ES-I3 (cell line): ENCODE results near the gene DAZAP1.

ENCODE experiments used
- H3K36me3 ChIP-seq: 2 replicates; pipeline ENCODE4 v1.6.1; 2013; ENCODE audit warnings: mild to moderate bottlenecking, low read length, control low read depth, moderate library complexity; ENCODE audit not compliant: insufficient read depth
- H3K4me1 ChIP-seq: 2 replicates; pipeline ENCODE4 v1.6.1; 2013; ENCODE audit warnings: mild to moderate bottlenecking, control low read depth, low read length; ENCODE audit not compliant: insufficient read depth
- H3K9ac ChIP-seq: 2 replicates; pipeline ENCODE4 v1.6.1; 2013; ENCODE audit warnings: low read depth, mild to moderate bottlenecking, low read length, moderate library complexity
- H3K9me3 ChIP-seq: 2 replicates; pipeline ENCODE4 v1.6.1; 2013; ENCODE audit warnings: mild to moderate bottlenecking, low read length, moderate library complexity; ENCODE audit not compliant: control insufficient read depth, insufficient read depth

The DAZAP1 gene

DNA sequence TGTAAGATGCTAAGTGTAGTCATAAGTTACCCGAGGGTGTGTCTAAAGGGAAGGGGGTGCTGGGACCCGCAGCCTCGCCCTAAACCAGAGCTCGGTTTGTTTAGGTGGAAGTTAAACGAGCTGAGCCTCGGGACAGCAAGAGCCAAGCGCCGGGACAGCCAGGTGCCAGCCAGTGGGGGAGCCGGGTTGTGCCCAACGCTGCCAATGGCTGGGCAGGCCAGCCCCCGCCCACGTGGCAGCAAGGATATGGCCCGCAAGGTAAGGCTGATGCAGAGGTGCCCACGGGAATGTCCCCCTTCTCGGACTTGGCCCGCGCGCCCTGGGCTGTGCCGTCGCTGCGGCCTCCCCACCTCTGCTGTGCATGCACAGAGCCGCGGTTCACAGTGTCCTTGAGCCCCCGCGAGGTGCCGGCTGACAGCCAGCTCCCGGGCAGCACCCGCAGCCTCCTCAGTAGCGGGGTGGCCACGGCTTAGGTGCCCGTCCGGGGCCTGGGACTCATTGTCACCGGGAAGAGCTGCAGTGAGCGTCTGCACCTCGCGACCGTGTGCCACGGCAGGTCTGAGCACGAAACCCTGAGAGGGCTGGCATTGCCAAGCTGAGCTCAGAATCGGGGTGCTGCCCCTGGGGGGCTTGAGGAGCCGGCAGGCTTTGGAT lies 21.5 kb downstream of the DAZAP1 start:
- no peaks in the 10 kb centered on the region for H3K4me1 ChIP-seq
- H3K9me3 ChIP-seq = no peaks in the 10 kb centered on the region
- no peak overlapping the region for H3K9ac ChIP-seq
- H3K36me3 ChIP-seq = peaks cover 23% of the 10 kb centered on the region

DNA sequence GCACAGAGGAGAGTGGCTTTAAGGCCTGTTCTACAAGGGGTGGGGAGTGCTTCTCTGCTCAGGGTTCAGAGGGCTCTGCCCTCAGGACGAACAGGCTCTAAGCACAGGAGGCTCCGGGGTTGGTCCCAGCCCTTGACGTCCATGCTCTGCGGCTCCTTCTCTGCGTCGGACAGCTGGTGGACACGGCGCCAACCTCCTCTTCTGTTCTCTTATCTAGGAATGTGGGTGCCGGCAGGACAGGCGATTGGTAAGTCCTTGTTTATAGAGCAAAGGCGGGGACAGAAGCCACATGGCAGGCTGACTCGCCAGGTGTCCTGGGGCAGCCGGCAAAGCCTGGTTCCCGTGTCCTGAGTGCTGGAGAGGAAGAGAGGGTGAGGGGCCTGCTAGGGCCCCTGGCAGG lies 22.4 kb downstream of the DAZAP1 start:
- Histone ChIP-seq H3K36me3 (peaks cover 26% of the 10 kb centered on the region), H3K9me3 (no peaks in the 10 kb centered on the region), H3K9ac (no peak overlapping the region), H3K4me1 (no peaks in the 10 kb centered on the region)

- Histone ChIP-seq H3K36me3 (peaks cover 26% of the 10 kb centered on the region), H3K4me1 (no peaks in the 10 kb centered on the region), H3K9me3 (no peaks in the 10 kb centered on the region), H3K9ac (no peak overlapping the region)
Observed at GRCh38 chr19:1430246-1430645, 22.9 kb downstream of the DAZAP1 start.

GRCh38 chr19:1431759-1432506 lies 24.5 kb downstream of the DAZAP1 start:
- Histone ChIP-seq H3K9me3 (no peaks in the 10 kb centered on the region), H3K9ac (no peak overlapping the region), H3K4me1 (no peaks in the 10 kb centered on the region), H3K36me3 (peaks cover 11% of the 10 kb centered on the region)

GRCh38 chr19:1432507-1432887 lies 25.1 kb downstream of the DAZAP1 start:
- no peaks in the 10 kb centered on the region for H3K4me1 ChIP-seq
- no peak overlapping the region for H3K9ac ChIP-seq
- H3K9me3 ChIP-seq = no peaks in the 10 kb centered on the region
- H3K36me3 ChIP-seq = peaks cover 11% of the 10 kb centered on the region

- Histone ChIP-seq H3K9me3 (no peaks in the 10 kb centered on the region), H3K36me3 (peaks cover 11% of the 10 kb centered on the region), H3K4me1 (no peaks in the 10 kb centered on the region), H3K9ac (no peak overlapping the region)
Observed at GRCh38 chr19:1433119-1434039, 26.0 kb downstream of the DAZAP1 start.

GRCh38 chr19:1434040-1434366 lies 26.6 kb downstream of the DAZAP1 start:
- peaks cover 11% of the 10 kb centered on the region for H3K36me3 ChIP-seq
- no peaks in the 10 kb centered on the region for H3K9me3 ChIP-seq
- H3K4me1 ChIP-seq = no peaks in the 10 kb centered on the region
- H3K9ac ChIP-seq = no peak overlapping the region

DNA sequence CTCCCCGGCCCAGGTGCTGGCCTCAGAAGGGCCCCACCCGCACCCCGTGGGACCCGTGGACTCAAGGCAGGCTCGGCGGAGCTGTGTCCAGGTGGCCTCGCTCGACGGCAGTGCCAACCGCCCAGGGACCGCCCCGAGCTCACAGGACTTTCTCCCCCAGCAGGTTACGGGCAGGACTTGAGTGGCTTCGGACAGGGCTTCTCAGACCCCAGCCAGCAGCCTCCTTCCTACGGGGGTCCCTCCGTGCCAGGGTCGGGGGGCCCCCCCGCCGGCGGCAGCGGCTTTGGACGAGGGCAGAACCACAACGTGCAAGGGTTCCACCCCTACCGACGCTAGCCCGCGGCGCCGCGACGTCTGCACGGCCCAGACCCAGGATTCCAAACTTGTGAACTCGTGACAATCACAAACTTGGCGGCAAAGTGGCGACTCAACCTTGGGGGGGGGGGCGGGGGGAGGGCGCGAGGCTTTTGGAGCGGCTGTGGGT lies 27.2 kb downstream of the DAZAP1 start:
- H3K9me3 ChIP-seq = no peaks in the 10 kb centered on the region
- peaks cover 11% of the 10 kb centered on the region; the same call in 1 of the 2 replicates for H3K36me3 ChIP-seq
- no peaks in the 10 kb centered on the region; the same call in 1 of the 2 replicates for H3K4me1 ChIP-seq
- H3K9ac ChIP-seq = no peak overlapping the region

GRCh38 chr19:1435378-1435989 lies 28.1 kb downstream of the DAZAP1 start:
- Histone ChIP-seq H3K4me1 (peaks cover 2% of the 10 kb centered on the region; the same call in 1 of the 2 replicates), H3K9me3 (no peaks in the 10 kb centered on the region), H3K9ac (no peak overlapping the region), H3K36me3 (peaks cover 16% of the 10 kb centered on the region)

DNA sequence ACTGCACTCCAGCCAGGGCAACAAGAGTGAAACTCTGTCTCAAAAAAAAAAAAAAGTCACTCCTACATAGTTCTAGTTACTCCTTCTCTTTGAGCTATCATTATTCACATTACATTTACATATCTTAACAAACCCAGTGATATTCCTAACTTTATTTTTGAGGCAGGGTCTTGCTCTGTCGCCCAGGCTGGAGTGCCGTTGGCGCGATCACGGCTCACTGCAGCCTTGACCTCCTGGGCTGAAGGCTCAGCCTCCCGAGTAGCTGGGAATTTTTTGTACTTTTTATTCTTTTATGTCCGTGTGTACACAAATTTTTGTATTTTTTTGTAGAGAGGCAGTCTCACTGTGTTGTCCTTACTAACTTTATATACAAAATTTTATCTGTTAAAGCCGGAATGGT lies 30.2 kb downstream of the DAZAP1 start:
- Histone ChIP-seq H3K36me3 (peaks cover 19% of the 10 kb centered on the region), H3K9ac (peak overlapping the region; percentile 24; the same call in 1 of the 2 replicates), H3K4me1 (peaks cover 2% of the 10 kb centered on the region; the same call in 1 of the 2 replicates), H3K9me3 (no peaks in the 10 kb centered on the region)

DNA sequence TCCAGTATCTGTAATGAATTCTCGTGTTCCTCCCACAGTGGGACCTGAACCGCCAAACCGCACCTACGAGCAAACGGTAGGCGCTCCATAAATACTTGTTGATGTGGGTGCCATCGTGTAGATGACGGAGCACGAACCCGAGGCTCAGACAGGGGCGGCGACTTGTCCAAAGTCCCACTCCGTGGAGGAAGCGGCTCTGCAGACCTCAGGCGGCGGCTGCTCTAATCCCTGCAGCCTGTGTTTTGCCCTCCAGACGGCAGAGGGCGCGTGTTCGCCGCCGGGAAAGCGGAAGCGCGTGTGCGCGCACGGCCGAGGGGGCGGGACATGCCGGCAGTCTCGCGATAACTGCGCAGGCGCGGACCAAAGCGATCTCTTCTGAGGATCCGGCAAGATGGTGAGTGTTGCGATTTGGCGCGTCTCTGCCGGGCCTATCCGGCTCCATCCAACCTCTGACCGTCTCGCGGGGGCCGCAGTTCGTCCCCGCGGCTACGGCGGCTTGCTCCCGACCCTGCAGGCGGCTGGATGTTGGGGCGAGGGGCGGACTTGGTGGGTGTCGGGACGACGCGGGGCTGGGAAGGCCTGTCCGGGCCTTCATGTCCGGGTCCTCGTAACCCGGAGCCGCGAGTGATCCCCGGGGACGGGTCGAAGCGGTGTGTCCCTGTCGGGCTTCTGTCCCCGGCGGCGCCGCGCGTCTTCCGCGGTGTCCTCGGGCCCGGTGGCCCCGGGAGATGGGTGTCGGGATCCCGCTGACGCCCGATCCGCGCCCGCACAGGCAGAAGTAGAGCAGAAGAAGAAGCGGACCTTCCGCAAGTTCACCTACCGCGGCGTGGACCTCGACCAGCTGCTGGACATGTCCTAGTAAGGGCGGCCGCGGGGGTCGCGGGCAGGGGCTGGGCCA lies 30.9 kb downstream of the DAZAP1 start, which contains the start of gene RPS15:
RPS15 (plus strand) TSS at position 362 of the 898 bp plus-strand sequence; CDS start at position 392, 30 bp downstream.
- H3K36me3 ChIP-seq = peaks cover 16% of the 10 kb centered on the region
- H3K9me3 ChIP-seq = no peaks in the 10 kb centered on the region
- peaks cover 2% of the 10 kb centered on the region; the same call in 1 of the 2 replicates for H3K4me1 ChIP-seq

DNA sequence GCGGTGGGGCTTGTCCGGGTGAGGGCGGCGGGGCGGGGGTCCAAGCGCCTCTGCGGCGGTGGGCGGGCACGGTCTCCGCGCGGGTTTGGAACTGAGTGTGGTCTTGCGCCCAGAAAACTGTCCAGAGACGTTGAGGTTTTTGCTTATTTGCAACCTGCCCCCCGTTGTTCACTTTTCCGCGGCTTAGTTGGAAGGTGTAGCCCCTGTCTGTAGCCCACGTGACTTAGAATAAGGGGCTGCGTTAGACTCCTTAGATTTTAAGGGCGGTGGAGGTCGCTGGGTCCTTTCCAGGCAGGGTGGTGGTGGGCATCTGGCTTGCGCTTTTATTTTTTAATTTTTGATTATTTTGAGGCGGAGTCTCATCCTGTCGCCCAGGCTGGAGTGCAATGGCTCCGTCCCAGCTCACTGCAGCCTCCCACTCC lies 31.6 kb downstream of the DAZAP1 start:
- peaks cover 16% of the 10 kb centered on the region for H3K36me3 ChIP-seq
- peak overlapping the region; percentile 87 for H3K9ac ChIP-seq
- peaks cover 5% of the 10 kb centered on the region; the same call in 1 of the 2 replicates for H3K4me1 ChIP-seq
- no peaks in the 10 kb centered on the region for H3K9me3 ChIP-seq

More for the DNA sequence above, 30.9 kb downstream of the DAZAP1 start, which contains the start of gene RPS15:
- peak within 1 kb of the TSS; percentile 87 for H3K9ac ChIP-seq
